ENCODE results near the gene RENBP. TPM values are rescaled to one million over a fixed set of nuclear protein-coding genes. Genes with fewer than 3 reads are reported as not detected.

Gene RENBP
- total RNA-seq, 1 experiment from 2014 or later = 7.1 TPM

DNA sequence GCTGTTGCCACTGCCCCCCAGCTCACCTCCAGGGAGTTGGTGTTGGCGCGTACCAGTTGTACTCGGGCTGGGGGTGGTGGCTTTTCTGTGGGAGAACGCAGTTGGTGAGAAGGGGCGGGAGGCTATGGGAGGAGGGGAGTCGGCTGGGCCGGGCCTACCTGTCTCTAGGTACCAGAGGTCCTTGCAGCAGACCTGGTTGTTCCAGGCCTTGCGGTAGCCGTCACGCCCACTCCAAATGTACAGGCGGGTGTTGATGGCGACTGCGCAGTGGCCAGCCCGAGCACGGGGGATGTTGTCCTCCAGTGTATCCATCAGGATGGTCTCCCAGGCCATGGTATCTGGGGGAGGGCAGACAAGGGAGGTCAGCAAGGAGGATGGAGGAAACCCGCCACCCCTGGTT is 15.6 kb upstream of the RENBP start:
- Mint-ChIP-seq H3K4me1 (no peaks in the 10 kb centered on the region), H3K27me3 (ENCODE audit: low read depth) (peaks cover 1% of the 10 kb centered on the region; the same call in 1 of the 2 replicates), H3K36me3 (ENCODE audit: insufficient read depth in 1 of 3, low read depth in 3 of 3) (peaks cover 77 to 99% (median 98%) of the 10 kb centered on the region in 3 experiments), H3K9me3 (no peaks in the 10 kb centered on the region; a peak in 1 of 5 replicates), H3K27ac (no peak overlapping the region), H3K4me3 (no peak overlapping the region)
- no peak overlapping the region for H3K27ac ChIP-seq (ENCODE audit: insufficient read length, low read depth, low read length)
- no peak overlapping the region for H2BK20ac ChIP-seq (ENCODE audit: low read depth, low read length, poor library complexity, severe bottlenecking)
- H3K79me2 ChIP-seq (ENCODE audit: insufficient read depth, low read length) = peaks cover 4% of the 10 kb centered on the region; the same call in 1 of the 2 replicates
- H3K4ac ChIP-seq (ENCODE audit: low read depth, low read length) = no peak overlapping the region
- H2AK5ac ChIP-seq (ENCODE audit: insufficient read length, low read length) = no peak overlapping the region
- no peak overlapping the region for H3K56ac ChIP-seq (ENCODE audit: insufficient read length, low read depth, low read length)
- no peak overlapping the region for H2BK120ac ChIP-seq (ENCODE audit: low read depth, low read length, poor library complexity, severe bottlenecking)
- no peaks in the 10 kb centered on the region for H3K23me2 ChIP-seq (ENCODE audit: insufficient read length, low read depth, low read length, poor library complexity, severe bottlenecking)
- peaks cover 5% of the 10 kb centered on the region for H3K9me3 ChIP-seq (ENCODE audit: control insufficient read depth, low read depth, low read length)
- no peak overlapping the region for H2BK5ac ChIP-seq (ENCODE audit: insufficient read length, low read length)
- H3K79me1 ChIP-seq (ENCODE audit: insufficient read depth, low read depth, low read length, poor library complexity, severe bottlenecking) = peaks cover 5% of the 10 kb centered on the region
- no peak overlapping the region for H3K9ac ChIP-seq (ENCODE audit: extremely low read depth, insufficient read length, low read length)
- H4K20me1 ChIP-seq (ENCODE audit: control insufficient read depth, insufficient read depth, insufficient read length) = no peaks in the 10 kb centered on the region
- H4K8ac ChIP-seq (replicated peaks; ENCODE audit: insufficient read length, low read depth, low read length) = no peak overlapping the region
- H2BK15ac ChIP-seq (ENCODE audit: low read depth, low read length) = no peak overlapping the region
- WGBS (ENCODE audit: extremely low coverage, insufficient read length, low lambda C conversion rate) = no CpG with 5 or more reads among the region's 16 CpGs
- no peak for DNase-seq
- no peak overlapping the region for H2AFZ ChIP-seq (ENCODE audit: low read length)
- no peak overlapping the region for H3T11ph ChIP-seq (ENCODE audit: low read length)
- no peak overlapping the region for H3K14ac ChIP-seq (ENCODE audit: insufficient read depth, low read length)
- H2BK12ac ChIP-seq (ENCODE audit: insufficient read length, low read depth, low read length) = no peak overlapping the region
- H3K4me1 ChIP-seq (ENCODE audit: insufficient read depth, low read length) = no peaks in the 10 kb centered on the region
- no peak overlapping the region for H3K23ac ChIP-seq (ENCODE audit: insufficient read length, low read depth, low read length)
- TF ChIP-seq, protein P1, sequence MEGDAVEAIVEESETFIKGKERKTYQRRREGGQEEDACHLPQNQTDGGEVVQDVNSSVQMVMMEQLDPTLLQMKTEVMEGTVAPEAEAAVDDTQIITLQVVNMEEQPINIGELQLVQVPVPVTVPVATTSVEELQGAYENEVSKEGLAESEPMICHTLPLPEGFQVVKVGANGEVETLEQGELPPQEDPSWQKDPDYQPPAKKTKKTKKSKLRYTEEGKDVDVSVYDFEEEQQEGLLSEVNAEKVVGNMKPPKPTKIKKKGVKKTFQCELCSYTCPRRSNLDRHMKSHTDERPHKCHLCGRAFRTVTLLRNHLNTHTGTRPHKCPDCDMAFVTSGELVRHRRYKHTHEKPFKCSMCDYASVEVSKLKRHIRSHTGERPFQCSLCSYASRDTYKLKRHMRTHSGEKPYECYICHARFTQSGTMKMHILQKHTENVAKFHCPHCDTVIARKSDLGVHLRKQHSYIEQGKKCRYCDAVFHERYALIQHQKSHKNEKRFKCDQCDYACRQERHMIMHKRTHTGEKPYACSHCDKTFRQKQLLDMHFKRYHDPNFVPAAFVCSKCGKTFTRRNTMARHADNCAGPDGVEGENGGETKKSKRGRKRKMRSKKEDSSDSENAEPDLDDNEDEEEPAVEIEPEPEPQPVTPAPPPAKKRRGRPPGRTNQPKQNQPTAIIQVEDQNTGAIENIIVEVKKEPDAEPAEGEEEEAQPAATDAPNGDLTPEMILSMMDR (conservative IDR thresholded peaks at IDR 0.05) = no peak
- H4K5ac ChIP-seq (ENCODE audit: insufficient read length, low read depth, low read length) = no peak overlapping the region
- no peak overlapping the region for H4K91ac ChIP-seq (ENCODE audit: insufficient read length, low read depth, low read length)
- H3K27me3 ChIP-seq (ENCODE audit: insufficient read depth, low read length) = no peaks in the 10 kb centered on the region
- no peak overlapping the region for H3K4me2 ChIP-seq (ENCODE audit: insufficient read depth, insufficient read length, low read length)
- no peak overlapping the region for H3K18ac ChIP-seq (ENCODE audit: insufficient read length, low read depth, low read length)
